Endothelial cell of umbilical vein (primary cell): ENCODE data around the gene UBE2I. TPM values are rescaled to one million over a fixed set of nuclear protein-coding genes. Genes with fewer than 3 reads are reported as not detected.

Experiments
- BruUV-seq: library from RNA; stranded (reverse); fragments of 400-500 nt; replicated peaks from 2 replicates; lab custom pipeline; 2021; lab: Mats Ljungman, UMichigan
- CTCF ChIA-PET: fragments of 300-600, 350-600 bp; sonication (Branson Sonifier 250); formaldehyde crosslinking; loops from one replicate; lab custom pipeline; 2021; ENCODE audit warnings: antibody characterized with exemption, inconsistent platforms; lab: Charles Lee
- POLR2A ChIA-PET: fragments of 300-600, 350-600 bp; sonication (Branson Sonifier 250); formaldehyde crosslinking; loops from one replicate; lab custom pipeline; 2021; ENCODE audit warnings: antibody characterized with exemption, inconsistent platforms; lab: Charles Lee
- DNase-seq: peaks from one replicate; pipeline ENCODE4 v3.0.0-alpha.2; 2011; ENCODE audit warnings: low read depth, low spot score
- FAIRE-seq: peaks from 2 replicates; lab custom pipeline; 2011; peaks lifted over from hg19 to GRCh38; lab: Jason Lieb, UNC
- H2AFZ ChIP-seq: 2 replicates; pipeline ENCODE4 v1.6.0; 2012; ENCODE audit warnings: low read depth, low read length, control low read depth, inconsistent platforms
- H3K27ac ChIP-seq: 2 replicates; pipeline ENCODE4 v1.5.1; 2011; ENCODE audit warnings: low read depth, mild to moderate bottlenecking, control low read depth, low read length, moderate library complexity; ENCODE audit not compliant: insufficient read depth
- H3K27me3 ChIP-seq, 2 experiments: 2 replicates each; pipeline versions ENCODE4 v1.6.0 to v1.6.1; 2011; ENCODE audit warnings: low read length in 2 of 2, mixed read lengths in 1 of 2; ENCODE audit not compliant: control insufficient read depth in 2 of 2, insufficient read depth in 2 of 2
- H3K36me3 ChIP-seq, 2 experiments: 2 replicates in 1 of 2; 3 replicates in 1 of 2; pipeline ENCODE4 v1.5.1; 2011; ENCODE audit warnings: low read length in 2 of 2, mild to moderate bottlenecking in 1 of 2, moderate library complexity in 1 of 2; ENCODE audit not compliant: control insufficient read depth in 2 of 2, insufficient read depth in 2 of 2; ENCODE audit errors: extremely low read depth in 1 of 2
- H3K4me1 ChIP-seq: 3 replicates; pipeline ENCODE4 v1.5.1; 2011; ENCODE audit warnings: mild to moderate bottlenecking, low read length; ENCODE audit not compliant: control insufficient read depth, insufficient read depth; ENCODE audit errors: extremely low read depth
- H3K4me2 ChIP-seq: 2 replicates; pipeline ENCODE4 v1.6.1; 2011; ENCODE audit warnings: low read length, control low read depth, mixed read lengths; ENCODE audit not compliant: insufficient read depth
- H3K4me3 ChIP-seq, 3 experiments: fragments of 200-600 bp in 1 of 3; sonication (generic), shearing (Covaris generic) in 1 of 3; replicated peaks in 1 of 3; 2 replicates each; pipeline ENCODE4 v1.5.1; 2011 to 2016; ENCODE audit warnings: control low read depth in 3 of 3, low read length in 3 of 3, mild to moderate bottlenecking in 2 of 3, inconsistent platforms in 1 of 3, low read depth in 1 of 3, moderate library complexity in 1 of 3; ENCODE audit not compliant: insufficient read depth in 1 of 3
- H3K79me2 ChIP-seq: 2 replicates; pipeline ENCODE4 v1.6.0; 2012; ENCODE audit warnings: low read length, inconsistent platforms; ENCODE audit not compliant: control insufficient read depth, insufficient read depth
- H3K9ac ChIP-seq: replicated peaks from 2 replicates; pipeline ENCODE3; 2011; ENCODE audit warnings: low read length, control low read depth; ENCODE audit not compliant: insufficient read depth; ENCODE audit errors: extremely low read depth
- H3K9me1 ChIP-seq: replicated peaks from 3 replicates; pipeline ENCODE4 v1.6.0; 2011; ENCODE audit warnings: mild to moderate bottlenecking, low read length; ENCODE audit not compliant: control insufficient read depth, insufficient read depth; ENCODE audit errors: extremely low read depth
- H3K9me3 ChIP-seq: replicated peaks from 2 replicates; pipeline ENCODE4 v1.5.1; 2012; ENCODE audit warnings: low read length, inconsistent platforms; ENCODE audit not compliant: control insufficient read depth, insufficient read depth
- H4K20me1 ChIP-seq: replicated peaks from 2 replicates; pipeline ENCODE3; 2011; ENCODE audit warnings: mild to moderate bottlenecking, low read length; ENCODE audit not compliant: control insufficient read depth, insufficient read depth; ENCODE audit errors: extremely low read depth
- EZH2 ChIP-seq: IDR thresholded peaks from 2 replicates; pipeline ENCODE4 v1.6.1; 2012; ENCODE audit warnings: borderline replicate concordance, low read depth, mild to moderate bottlenecking, moderate library complexity, low read length, inconsistent platforms; ENCODE audit not compliant: severe bottlenecking
- GATA2 ChIP-seq: IDR thresholded peaks from 2 replicates; pipeline ENCODE4 v1.7.0; 2011; ENCODE audit warnings: low read depth, mild to moderate bottlenecking, moderate library complexity, mixed read lengths, low read length; ENCODE audit not compliant: insufficient read length, insufficient read depth
- MYC ChIP-seq: IDR thresholded peaks from one replicate; pipeline ENCODE4 v1.6.1; 2011; ENCODE audit warnings: mild to moderate bottlenecking, low read depth, low read length
- dilution Hi-C: fragments of 300-500 bp; cut with MboI; formaldehyde crosslinking; loops from one replicate; pipeline ENCODE4 v1.15.0; 2019; ENCODE audit warnings: low sequenced_read_pairs; ENCODE audit not compliant: extremely low pct_ligation_motif_present
- intact Hi-C: fragments of 100-400 bp; cut with micrococcal nuclease; formaldehyde crosslinking; loops from one replicate; pipeline ENCODE4 v1.10.0; 2022
- polyA plus RNA-seq, 4 experiments: library from polyadenylated mRNA; depleted of rRNA in 3 of 4; stranded (reverse) in 3 of 4; unstranded in 1 of 4; fragments of >200 nt; gene quantifications; 2 replicates each; pipeline versions ENCODE4 v1.2.1 to v1.2.3, GENCODE V29; 2011 to 2012; ENCODE audit warnings: missing spikeins in 1 of 4
- total RNA-seq: library from RNA; stranded (reverse); gene quantifications from 2 replicates; pipeline ENCODE4 v1.2.3, GENCODE V29; 2021

UBE2I gene
- total and polyA plus RNA-seq, 2 donors (not counting 3 experiments of a cell fraction or from before 2014, with no cell fraction given): 122 to 233 TPM

DNA sequence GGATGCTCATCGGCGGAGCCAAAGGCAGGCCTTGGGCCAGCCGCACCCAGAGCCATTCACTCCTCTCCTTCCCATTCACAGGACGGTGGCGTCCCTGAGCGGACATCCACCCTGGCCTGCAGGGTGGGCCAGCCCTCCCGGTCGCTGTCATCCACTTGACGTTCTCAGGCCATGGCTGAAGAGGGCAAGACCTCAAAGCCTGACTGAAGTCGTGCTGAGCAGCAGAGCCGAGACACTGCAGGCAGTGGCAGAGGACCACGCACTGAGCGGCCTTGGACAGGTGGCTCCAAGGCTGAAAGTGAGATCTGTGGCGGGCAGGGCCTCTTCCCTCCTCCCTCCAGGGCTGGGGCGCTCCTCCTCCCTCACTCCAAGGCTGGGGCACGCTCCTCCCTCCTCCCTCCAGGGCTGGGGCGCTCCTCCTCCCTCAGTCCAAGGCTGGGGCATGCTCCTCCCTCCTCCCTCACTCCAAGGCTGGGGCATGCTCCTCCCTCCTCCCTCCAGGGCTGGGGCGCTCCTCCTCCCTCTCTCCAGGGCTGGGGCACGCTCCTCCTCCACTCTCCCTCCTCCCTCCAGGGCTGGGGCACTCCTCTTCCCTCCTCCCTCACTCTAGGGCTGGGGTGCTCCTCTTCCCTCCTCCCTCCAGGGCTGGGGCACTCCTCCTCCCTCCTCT, 66.4 kb downstream of the UBE2I start:
- FAIRE-seq: no peak
- Histone ChIP-seq H3K27me3 (no peaks in the 10 kb centered on the region), H3K9me1 (no peaks in the 10 kb centered on the region), H3K36me3 (peaks cover 0 to 3% of the 10 kb centered on the region in 2 experiments), H3K27ac (no peak overlapping the region), H3K79me2 (peaks cover 24% of the 10 kb centered on the region), H3K9ac (no peak overlapping the region), H3K9me3 (no peaks in the 10 kb centered on the region), H4K20me1 (no peaks in the 10 kb centered on the region), H3K4me1 (peaks cover 12% of the 10 kb centered on the region), H3K4me2 (no peak overlapping the region), H3K4me3 (no peak overlapping the region), H2AFZ (no peak overlapping the region)
- CTCF ChIA-PET: interaction anchor here (1.0 to 1.9 kb wide), 2 partner anchors 12 kb away, joined by 3 to 13 read pairs; no protein-coding TSS in a partner anchor
- TF ChIP-seq EZH2: no peak
- TF ChIP-seq MYC: no peak
- TF ChIP-seq GATA2: no peak
- POLR2A ChIA-PET: no interaction called here
- intact Hi-C loops: loop anchor here (5.0 kb wide), 1 partner anchor 331 kb away; the partner anchor contains the start of gene MAPK8IP3
- BruUV-seq: no TSS peak
- dilution Hi-C loops: no loop called here
- DNase-seq: no peak

Other genes starting within 250 kb of the UBE2I start
- gene SSTR5, start 236.9 kb upstream of the UBE2I start, total RNA-seq: 0.24 TPM in 1 of 2 replicates, not detected in the other
- gene SSTR5, start 236.9 kb upstream of the UBE2I start, polyA plus RNA-seq: 0.52 and 0.65 TPM in 2 replicates
- gene C1QTNF8, start 213.4 kb upstream of the UBE2I start, total RNA-seq: not detected in 2 replicates
- gene C1QTNF8, start 213.4 kb upstream of the UBE2I start, polyA plus RNA-seq: not detected in 2 replicates
- not detected in 2 replicates for gene CACNA1H, start 156.5 kb upstream of the UBE2I start, total RNA-seq
- gene CACNA1H, start 156.5 kb upstream of the UBE2I start, polyA plus RNA-seq: 0.03 and 0.05 TPM in 2 replicates
- gene TPSG1, start 84.4 kb upstream of the UBE2I start, total RNA-seq: not detected in 2 replicates
- not detected in 2 replicates for gene TPSG1, start 84.4 kb upstream of the UBE2I start, polyA plus RNA-seq
- gene TPSB2, start 79.5 kb upstream of the UBE2I start, total RNA-seq: not detected in 2 replicates
- gene TPSB2, start 79.5 kb upstream of the UBE2I start, polyA plus RNA-seq: not detected in 2 replicates
- not detected in 2 replicates for gene TPSAB1, start 68.9 kb upstream of the UBE2I start, total RNA-seq
- gene TPSAB1, start 68.9 kb upstream of the UBE2I start, polyA plus RNA-seq: not detected in 2 replicates
- gene TPSD1, start 53.6 kb upstream of the UBE2I start, total RNA-seq: not detected in 2 replicates
- gene TPSD1, start 53.6 kb upstream of the UBE2I start, polyA plus RNA-seq: not detected in 2 replicates
- gene BAIAP3, start 24.0 kb downstream of the UBE2I start, total RNA-seq: 0.66 and 0.88 TPM in 2 replicates
- 0.27 and 0.36 TPM in 2 replicates for gene BAIAP3, start 24.0 kb downstream of the UBE2I start, polyA plus RNA-seq
- 65.4 and 69.9 TPM in 2 replicates for gene TSR3, start 42.2 kb downstream of the UBE2I start, total RNA-seq
- gene TSR3, start 42.2 kb downstream of the UBE2I start, polyA plus RNA-seq: 82.7 and 88.7 TPM in 2 replicates
- gene GNPTG, start 42.3 kb downstream of the UBE2I start, total RNA-seq: 51.6 and 56.3 TPM in 2 replicates
- gene GNPTG, start 42.3 kb downstream of the UBE2I start, polyA plus RNA-seq: 109 and 137 TPM in 2 replicates
- 32.8 and 33.0 TPM in 2 replicates for gene UNKL, start 105.1 kb downstream of the UBE2I start, total RNA-seq
- gene UNKL, start 105.1 kb downstream of the UBE2I start, polyA plus RNA-seq: 17.1 and 23.2 TPM in 2 replicates
- gene UQCC4, start 111.1 kb downstream of the UBE2I start, total RNA-seq: 13.4 and 15.1 TPM in 2 replicates
- 29.3 and 33.3 TPM in 2 replicates for gene UQCC4, start 111.1 kb downstream of the UBE2I start, polyA plus RNA-seq
- gene PERCC1, start 121.4 kb downstream of the UBE2I start, total RNA-seq: not detected in 2 replicates
- not detected in 2 replicates for gene PERCC1, start 121.4 kb downstream of the UBE2I start, polyA plus RNA-seq
- 0.25 and 0.75 TPM in 2 replicates for gene CCDC154, start 134.9 kb downstream of the UBE2I start, total RNA-seq
- 0.13 and 0.65 TPM in 2 replicates for gene CCDC154, start 134.9 kb downstream of the UBE2I start, polyA plus RNA-seq
- gene CLCN7, start 165.4 kb downstream of the UBE2I start, total RNA-seq: 89.8 and 94.9 TPM in 2 replicates
- 59.8 and 76.1 TPM in 2 replicates for gene CLCN7, start 165.4 kb downstream of the UBE2I start, polyA plus RNA-seq
- gene PTX4, start 179.3 kb downstream of the UBE2I start, total RNA-seq: 0.31 TPM in 1 of 2 replicates, not detected in the other
- not detected in 2 replicates for gene PTX4, start 179.3 kb downstream of the UBE2I start, polyA plus RNA-seq
- 60.5 and 61.6 TPM in 2 replicates for gene TELO2, start 183.7 kb downstream of the UBE2I start, total RNA-seq
- gene TELO2, start 183.7 kb downstream of the UBE2I start, polyA plus RNA-seq: 30.7 and 32.8 TPM in 2 replicates
- gene TMEM204, start 224.0 kb downstream of the UBE2I start, total RNA-seq: 32.5 and 37.5 TPM in 2 replicates
- 50.7 and 68.8 TPM in 2 replicates for gene TMEM204, start 224.0 kb downstream of the UBE2I start, polyA plus RNA-seq